Caki2 (cell line): ENCODE results near the gene RUFY2. TPM values are rescaled to one million over a fixed set of nuclear protein-coding genes. Genes with fewer than 3 reads are reported as not detected.
"Not testable (repeated sequence)": the region's sequence is repeated elsewhere in the genome, so short reads cannot be mapped to it uniquely, and the experiment has no call there.

ENCODE experiments used
- DNase-seq: peaks from one replicate; pipeline ENCODE4 v3.0.0-alpha.2; 2015; ENCODE audit warnings: low read depth
- in situ Hi-C: cut with HindIII; loops from 2 replicates; pipeline ENCODE4 v1.10.0; 2016; ENCODE audit warnings: low sequenced_read_pairs, low pct_unique_long_range_greater_than_20kb, mixed read lengths
- total RNA-seq: library from RNA; depleted of rRNA; stranded (reverse); fragments of >200 nt; shearing (Covaris generic); gene quantifications from 2 replicates; pipeline ENCODE4 v1.2.3, GENCODE V29; 2014; ENCODE audit warnings: low replicate concordance

RUFY2 gene
- total RNA-seq, 1 experiment from 2014 or later: 9.5 TPM

GRCh38 chr10:68332259-68333057 is 74.6 kb downstream of the RUFY2 start, which contains the start of gene PBLD:
Gene PBLD (minus strand): TSS chr10:68332928. CDS start chr10:68306844, 26,084 bp downstream.
- DNase-seq: peak; percentile 84
- in situ Hi-C loops: no loop called here

GRCh38 chr10:68331455-68332258 is 75.4 kb downstream of the RUFY2 start, which contains the start of gene HNRNPH3:
Gene HNRNPH3 (plus strand): TSS chr10:68332064. CDS start chr10:68337222, 5,158 bp downstream.
- peak; percentile 95 for DNase-seq
- in situ Hi-C loops: no loop called here

- DNase-seq: peak; percentile 35
- in situ Hi-C loops: no loop called here
Observed at GRCh38 chr10:68330852-68331454, 76.1 kb downstream of the RUFY2 start.

DNA sequence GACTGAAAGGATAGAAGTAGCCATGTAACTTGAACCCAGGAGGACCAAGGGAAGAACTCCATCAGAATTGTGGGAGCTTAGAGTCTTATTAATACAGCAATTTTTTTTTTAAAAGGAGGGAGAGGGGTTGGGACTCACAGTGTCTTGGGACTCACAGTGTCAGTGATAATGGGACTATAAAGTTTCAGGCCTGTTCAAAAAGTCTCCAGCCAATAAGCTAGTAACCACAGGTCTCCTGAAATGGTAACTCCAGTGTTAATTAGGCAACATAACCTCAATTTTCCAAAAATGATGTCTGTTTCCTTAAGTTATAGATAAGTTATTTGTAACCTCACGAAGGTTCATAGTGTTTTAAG is 77.6 kb downstream of the RUFY2 start:
- in situ Hi-C loops: no loop called here
- no peak for DNase-seq

GRCh38 chr10:68327889-68328786 is 78.9 kb downstream of the RUFY2 start:
- DNase-seq: peak; percentile 59
- in situ Hi-C loops: no loop called here

GRCh38 chr10:68324396-68324795 is 82.7 kb downstream of the RUFY2 start:
- DNase-seq, in situ Hi-C loops: not testable (repeated sequence)

DNA sequence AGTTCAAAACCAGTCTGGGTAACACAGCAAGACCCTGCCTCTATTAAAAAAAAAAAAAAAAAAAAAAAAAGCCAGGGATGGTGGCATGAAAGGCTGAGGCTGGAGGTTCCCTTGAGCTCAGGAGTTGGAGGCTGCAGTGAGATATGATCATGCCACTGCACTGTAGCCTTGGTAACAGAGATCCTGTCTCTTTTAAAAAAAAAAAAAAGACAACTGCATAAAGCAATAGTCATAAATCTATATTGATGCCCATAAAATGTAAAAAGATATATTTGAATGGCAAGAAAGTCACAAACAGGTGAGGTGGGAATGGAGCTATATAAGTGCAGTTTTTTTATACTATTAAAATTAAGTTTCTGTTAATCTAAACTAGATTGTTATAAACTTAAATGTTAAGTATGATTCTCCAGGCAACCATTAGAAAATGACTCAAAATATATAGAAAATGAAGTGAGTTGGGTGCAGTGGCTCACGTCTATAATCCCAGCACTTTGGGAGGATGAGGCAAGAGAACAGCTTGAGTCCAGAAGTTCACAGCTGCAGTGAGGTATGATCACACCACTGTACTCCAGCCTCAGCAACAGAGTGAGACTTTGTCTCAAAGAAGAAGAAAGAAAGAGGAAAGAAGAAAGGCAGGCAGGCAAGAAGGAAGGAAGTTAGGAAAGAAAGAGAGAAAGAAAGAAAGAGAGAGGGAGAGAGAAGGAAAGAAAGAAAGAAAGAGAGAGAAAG is 88.6 kb downstream of the RUFY2 start:
- in situ Hi-C loops: no loop called here

GRCh38 chr10:68315582-68315981 is 91.5 kb downstream of the RUFY2 start:
- DNase-seq: no peak
- in situ Hi-C loops: no loop called here

More for the DNA sequence above, 88.6 kb downstream of the RUFY2 start:
- DNase-seq: no peak

DNA sequence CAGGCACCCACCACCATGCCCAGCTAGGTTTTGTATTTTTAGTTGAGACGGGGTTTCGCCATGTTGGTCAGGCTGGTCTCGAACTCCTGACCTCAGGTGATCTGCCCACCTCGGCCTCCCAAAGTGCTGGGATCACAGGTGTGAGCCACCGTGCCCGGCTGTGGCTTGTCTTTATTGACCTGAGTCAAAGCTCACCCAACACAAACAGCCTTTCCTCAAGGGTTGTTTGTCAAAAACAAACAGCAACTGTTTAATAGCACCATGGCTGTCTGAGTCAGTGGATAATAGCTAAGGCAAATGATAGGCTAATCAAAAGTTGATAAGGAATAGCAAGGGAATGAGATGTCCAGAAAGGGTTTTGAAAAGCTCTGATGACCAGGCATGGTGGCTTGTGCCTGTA is 92.1 kb downstream of the RUFY2 start:
- in situ Hi-C loops, DNase-seq: not testable (repeated sequence)

DNA sequence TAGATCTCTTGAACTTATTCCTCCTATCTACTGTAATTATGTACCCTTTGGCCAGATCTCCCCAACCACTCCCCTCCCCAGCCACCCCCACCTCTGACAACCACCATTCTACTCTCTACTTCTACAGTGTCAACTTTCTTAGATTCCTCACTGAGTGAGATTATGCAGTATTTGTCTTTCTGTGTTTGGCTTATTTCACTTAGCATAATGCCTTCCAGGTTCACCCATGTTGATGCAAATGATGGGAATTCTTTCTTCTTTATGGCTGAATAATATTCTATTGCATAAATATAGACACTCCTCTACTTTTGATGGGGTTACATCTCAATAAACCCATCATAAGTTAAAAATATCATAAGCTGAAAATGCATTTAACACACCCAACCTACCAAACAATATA is 96.5 kb downstream of the RUFY2 start:
- DNase-seq: no peak
- in situ Hi-C loops: no loop called here

- in situ Hi-C loops: no loop called here
- no peak for DNase-seq
Observed at GRCh38 chr10:68305854-68306253, 101.2 kb downstream of the RUFY2 start.

GRCh38 chr10:68303849-68304412 is 103.1 kb downstream of the RUFY2 start:
- in situ Hi-C loops: no loop called here

DNA sequence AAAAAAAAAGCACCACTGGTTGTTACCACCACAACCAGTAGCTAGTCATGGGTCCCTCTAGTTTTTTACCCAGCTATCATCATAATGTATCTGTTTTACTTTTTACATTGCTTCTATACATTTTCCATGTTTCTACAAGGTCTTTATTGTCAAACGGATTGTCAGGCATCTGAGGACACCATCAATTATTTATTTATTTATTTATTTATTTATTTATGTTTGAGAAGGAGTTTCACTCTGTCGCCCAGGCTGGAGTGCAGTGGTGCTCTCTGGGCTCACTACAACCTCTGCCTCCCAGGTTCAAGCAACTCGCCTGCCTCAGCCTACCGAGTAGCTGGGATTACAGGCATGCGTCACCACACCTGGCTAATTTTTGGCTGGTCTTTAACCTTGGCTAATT is 104.2 kb downstream of the RUFY2 start:
- no peak for DNase-seq
- in situ Hi-C loops: no loop called here

More at GRCh38 chr10:68303849-68304412, 103.1 kb downstream of the RUFY2 start:
- no peak for DNase-seq

DNA sequence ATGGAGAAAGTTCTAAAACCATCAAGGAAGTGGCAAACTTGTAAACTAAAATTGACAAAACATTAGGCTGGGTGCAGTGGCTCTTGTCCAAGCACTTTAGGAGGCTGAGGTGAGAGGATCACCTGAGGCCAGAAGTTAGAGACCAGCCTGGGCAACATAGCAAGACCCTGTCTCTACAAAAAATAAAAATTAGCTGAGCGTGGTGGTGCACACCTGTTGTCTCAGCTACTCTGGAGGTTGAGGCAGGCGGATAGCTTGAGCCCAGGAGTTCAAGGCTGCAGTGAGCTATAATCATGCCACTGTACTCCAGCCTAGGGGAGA is 104.6 kb downstream of the RUFY2 start:
- no peak for DNase-seq
- in situ Hi-C loops: no loop called here

GRCh38 chr10:68301790-68302502 is 105.1 kb downstream of the RUFY2 start:
- peak; percentile 52 for DNase-seq
- in situ Hi-C loops: no loop called here

- in situ Hi-C loops: no loop called here
- no peak for DNase-seq
Observed at GRCh38 chr10:68301301-68301700, 105.8 kb downstream of the RUFY2 start.
